Astrocyte of the hippocampus (primary cell): ENCODE measurements around the gene HNF1A.
A peak's percentile ranks its signal among the peaks of the same experiment; 100 is the strongest.
"Not testable (repeated sequence)": the region's sequence is repeated elsewhere in the genome, so short reads cannot be mapped to it uniquely, and the experiment has no call there.

ENCODE experiments used
- DNase-seq: peaks from one replicate; pipeline ENCODE4 v3.0.0; 2011; ENCODE audit warnings: low read depth, low spot score

The HNF1A gene

GRCh38 chr12:121038861-121039668 is 60.7 kb downstream of the HNF1A start, which contains the start of gene OASL:
Gene OASL (minus strand): TSS chr12:121039246. CDS start chr12:121038971, 275 bp downstream.
- DNase-seq: peak; percentile 8

- DNase-seq: no peak
These were observed 64.7 kb downstream of the HNF1A start for GRCh38 chr12:121043067-121043466.

- DNase-seq: not testable (repeated sequence)
These were observed 69.1 kb downstream of the HNF1A start for GRCh38 chr12:121047400-121047799.

- DNase-seq: no peak
These were observed 70.1 kb downstream of the HNF1A start for GRCh38 chr12:121048442-121048841.

GRCh38 chr12:121050725-121051124 is 72.4 kb downstream of the HNF1A start:
- DNase-seq: peak; percentile 13
